NCI-H128 (cell line): ENCODE data around the gene LRRC3.

Source experiments
- DNase-seq: peaks from one replicate; lab custom pipeline; 2025; ENCODE audit not compliant: unreplicated experiment; lab: John Stamatoyannopoulos, UW

LRRC3 gene

DNA sequence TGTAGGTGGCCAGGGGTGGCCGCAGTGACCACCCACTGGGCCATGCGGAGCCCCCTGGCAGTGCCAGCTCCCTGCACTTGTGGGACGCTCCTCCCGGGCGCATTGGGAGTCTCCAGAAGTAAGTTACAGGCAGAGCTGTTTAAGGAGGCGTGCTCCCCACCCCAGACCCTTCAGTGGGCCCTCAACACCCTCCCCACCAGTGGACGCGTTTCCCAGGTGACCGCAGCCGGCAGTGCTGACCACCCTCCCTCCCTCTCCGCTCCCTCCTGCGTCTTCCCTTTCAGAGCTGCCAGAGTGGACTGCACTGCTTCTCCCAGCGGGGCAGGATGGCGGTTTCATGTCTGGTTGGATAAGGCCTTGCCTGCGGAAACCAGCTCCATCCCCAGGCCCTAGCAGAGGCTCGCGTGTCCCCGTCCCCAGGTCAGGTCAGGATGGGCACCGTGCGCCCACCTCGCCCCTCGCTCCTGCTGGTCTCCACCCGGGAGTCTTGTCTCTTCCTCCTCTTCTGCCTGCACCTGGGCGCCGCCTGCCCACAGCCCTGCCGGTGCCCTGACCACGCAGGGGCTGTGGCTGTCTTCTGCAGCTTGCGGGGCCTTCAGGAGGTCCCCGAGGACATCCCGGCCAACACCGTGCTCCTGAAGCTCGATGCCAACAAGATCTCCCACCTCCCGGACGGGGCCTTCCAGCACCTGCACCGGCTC lies 1.1 kb downstream of the LRRC3 start:
- no peak for DNase-seq

DNA sequence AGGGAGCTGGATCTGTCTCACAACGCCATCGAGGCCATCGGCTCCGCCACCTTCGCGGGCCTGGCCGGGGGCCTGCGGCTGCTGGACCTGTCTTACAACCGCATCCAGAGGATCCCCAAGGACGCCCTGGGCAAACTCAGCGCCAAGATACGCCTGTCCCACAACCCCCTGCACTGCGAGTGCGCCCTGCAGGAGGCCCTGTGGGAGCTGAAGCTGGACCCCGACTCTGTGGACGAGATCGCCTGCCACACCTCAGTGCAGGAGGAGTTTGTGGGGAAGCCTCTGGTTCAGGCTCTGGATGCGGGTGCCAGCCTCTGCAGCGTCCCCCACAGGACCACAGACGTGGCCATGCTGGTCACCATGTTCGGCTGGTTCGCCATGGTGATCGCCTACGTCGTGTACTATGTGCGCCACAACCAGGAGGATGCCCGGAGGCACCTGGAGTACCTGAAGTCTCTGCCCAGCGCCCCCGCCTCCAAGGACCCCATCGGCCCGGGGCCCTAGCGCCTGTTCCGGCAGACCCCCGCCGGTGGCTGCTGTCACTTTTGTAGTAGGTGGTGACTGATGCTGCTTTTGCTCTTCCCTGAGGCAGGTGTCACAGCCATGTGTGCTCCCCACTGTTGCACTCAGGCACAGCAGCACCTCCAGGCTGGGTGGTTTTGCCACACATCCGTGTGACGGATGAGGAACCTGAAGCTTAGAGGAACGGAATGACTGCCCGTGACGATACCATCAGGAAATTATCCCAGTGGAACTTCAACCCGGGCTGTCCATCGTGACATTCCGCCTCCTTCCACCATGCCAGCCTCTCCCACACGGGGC lies 1.8 kb downstream of the LRRC3 start:
- DNase-seq = no peak

DNA sequence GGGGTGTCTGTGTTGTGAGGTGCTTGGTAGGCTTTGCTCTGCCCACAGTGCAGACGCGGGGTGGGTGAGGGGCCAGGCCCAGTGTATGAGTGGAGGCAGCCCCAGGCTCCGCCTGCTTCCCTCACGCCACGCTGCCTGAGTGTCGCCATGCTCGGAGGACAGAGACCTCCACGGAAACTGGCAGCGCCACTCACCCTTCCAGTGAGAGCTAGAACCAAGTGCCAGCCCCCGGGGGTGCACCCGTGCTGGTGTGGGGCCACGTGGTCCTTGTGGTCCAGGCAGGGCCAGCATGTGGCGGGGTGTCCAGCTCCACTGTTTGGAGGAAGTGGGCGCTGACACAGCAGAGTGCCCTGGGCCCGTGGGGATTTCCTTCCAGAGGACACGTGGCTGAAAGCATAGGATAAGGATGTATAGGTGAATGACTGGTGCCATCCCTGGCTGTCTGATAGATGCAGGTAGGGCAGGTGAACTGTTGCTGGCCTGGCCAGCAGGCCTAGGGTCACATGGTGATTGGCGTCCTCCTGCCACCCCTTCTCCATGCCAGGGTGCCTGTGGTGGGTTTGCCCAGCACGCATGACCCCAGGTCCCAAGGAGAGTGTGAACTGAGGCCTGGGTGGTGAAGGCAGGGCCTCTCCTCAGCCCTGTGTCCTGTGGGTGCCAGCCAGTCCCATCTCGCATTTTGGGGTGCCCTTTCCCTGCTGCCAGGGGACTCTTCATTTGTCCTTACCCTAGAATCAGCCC lies 3.8 kb downstream of the LRRC3 start:
- no peak for DNase-seq

DNA sequence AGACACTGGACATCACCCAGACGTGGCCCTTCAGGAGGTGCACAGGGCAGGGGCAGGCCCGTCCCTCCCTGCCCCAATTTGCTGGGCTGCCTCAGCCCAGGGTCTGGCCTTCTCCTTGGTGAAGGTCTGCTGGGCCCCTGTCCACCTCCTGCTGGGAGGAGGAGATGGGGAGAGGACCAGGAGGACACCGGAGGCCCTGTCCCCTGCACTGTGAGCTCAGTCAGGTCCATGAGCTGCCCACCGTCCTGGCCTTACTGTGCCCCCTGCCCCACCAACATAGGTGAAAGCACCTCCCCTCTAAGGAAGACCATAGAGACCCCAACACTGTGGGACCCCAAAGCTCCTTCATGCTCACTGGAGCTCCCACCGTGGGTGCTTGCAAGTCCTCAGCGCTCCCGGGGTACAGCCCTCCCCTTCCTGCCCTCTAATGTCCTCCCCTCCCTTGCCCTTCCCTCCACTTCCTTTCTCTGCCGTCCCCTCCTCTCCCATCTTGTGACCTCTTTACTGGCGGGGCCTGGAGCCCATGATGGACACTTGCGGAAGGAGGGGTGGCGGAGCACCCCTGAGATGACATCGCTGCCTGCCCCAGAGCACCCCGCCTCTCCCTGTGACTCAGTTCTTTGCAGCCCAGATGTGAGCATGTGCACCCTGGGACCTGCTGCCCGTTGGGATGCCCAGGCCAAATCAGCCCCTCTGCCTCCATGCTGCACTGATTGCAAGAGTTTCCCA lies 4.6 kb downstream of the LRRC3 start:
- DNase-seq = no peak

DNA sequence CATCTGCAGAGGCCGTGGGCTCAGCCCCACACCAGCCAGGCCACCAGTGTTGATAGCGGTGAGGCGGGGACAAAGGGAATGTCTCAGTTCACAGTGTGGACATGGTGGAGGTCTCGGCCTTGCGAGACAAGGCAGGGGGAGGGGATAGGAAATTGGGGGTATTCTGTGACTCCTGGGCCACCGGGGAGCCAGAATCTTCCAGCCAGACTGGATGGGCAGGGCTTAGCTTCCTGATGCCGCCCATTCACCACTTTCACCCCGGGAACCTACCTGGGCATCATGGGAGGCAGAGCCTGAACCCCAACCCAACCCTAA lies 5.1 kb downstream of the LRRC3 start:
- no peak for DNase-seq

DNA sequence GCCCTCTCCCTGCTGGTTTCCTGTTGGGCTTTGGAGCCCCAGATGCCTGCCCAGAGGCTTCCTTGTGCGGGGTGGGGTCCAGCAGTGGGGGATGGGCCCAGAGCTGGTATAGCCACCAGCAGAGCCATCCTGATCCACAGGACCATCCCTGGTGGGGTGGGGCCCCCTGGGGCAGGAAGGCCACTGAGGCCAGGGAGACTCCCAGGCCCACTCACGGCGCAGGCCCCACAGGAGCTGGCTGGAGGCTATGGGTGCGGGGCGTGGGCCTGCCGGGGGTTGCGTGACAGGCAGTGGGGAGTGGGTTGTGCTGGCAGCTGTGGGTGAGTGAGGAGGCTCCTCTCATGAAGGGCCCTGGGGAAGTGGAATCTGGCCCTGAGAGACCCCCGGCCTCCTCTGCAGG lies 5.7 kb downstream of the LRRC3 start:
- no peak for DNase-seq

DNA sequence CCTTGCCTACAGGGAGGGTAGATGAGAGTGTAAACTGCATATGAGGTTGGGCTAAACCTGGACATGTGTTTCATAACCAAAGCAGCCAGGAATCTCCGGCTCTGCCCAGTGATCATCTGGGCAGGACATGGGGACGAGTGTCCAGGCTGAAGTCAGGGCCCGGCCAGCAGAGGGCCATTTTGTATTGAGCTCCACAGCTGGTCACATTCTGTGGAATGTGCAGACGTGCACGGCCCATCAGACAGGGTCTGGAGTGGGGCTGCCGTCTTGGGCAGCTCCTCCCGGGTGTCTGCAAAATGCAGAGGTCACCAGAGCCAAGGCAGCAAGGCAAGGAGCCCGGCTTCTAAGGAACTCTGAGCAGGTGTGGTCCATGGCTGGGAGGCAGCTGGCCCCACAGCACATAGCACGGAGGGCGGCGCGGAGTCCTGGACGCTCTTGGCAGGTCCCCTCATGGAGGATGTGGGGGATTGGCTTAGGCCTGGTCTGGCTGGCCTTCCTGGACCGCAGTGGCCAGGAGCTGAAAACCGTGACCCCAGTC lies 6.2 kb downstream of the LRRC3 start:
- DNase-seq = no peak

DNA sequence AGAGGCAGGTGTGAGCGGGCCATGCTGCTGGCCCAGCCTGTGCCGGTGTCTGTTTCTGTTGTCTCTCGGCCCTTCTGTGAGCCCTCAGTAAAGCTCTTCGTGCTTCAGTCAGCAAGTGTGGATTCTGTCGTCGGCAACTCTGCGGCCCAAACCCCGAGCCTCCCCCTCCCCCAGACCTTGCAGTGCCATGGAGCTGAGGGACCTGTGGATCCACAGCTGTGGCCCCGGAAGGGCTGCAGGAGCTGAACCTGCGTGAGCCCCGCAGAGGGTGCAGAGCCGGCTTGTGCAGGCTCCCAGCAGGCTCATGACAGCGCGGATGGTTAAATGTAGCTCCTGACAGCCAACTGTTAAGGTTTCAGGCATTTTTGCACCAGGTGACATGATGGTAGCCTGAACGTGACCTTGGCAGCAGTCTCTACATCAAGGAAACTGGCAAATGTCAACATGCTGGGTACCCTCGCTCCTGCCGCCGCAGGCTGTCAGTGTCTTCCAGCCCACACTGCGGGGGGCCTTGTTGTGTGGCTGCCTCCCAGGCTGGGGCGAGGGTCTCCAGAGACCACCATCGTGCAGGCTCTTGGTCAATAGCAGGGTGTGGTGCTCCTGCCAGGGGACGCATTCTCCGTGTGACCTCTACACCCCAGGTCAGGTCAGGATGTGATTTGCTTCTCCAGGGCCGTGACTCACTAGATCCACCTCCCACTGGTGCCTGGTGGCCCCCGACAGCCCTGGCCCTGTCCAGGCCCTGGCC lies 7.0 kb downstream of the LRRC3 start:
- DNase-seq = no peak

DNA sequence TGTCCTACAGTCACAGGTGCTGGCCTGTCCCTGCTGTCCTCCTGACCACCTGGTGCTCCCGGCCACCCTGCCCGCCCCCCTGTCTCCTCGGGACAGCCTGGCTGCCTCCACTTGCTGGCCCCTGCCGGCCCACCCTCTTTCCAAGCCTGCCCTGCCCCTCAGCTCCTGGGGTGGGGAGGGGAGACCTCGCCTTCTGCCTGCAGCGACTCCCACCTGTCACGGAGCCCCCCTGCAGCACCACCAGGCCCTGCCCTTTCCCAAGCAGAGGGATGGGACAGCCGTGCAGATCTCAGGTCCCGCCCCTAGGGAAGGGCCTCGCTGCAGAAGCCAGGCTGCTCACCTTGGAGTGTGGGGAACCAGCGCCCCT lies 7.5 kb downstream of the LRRC3 start:
- no peak for DNase-seq

DNA sequence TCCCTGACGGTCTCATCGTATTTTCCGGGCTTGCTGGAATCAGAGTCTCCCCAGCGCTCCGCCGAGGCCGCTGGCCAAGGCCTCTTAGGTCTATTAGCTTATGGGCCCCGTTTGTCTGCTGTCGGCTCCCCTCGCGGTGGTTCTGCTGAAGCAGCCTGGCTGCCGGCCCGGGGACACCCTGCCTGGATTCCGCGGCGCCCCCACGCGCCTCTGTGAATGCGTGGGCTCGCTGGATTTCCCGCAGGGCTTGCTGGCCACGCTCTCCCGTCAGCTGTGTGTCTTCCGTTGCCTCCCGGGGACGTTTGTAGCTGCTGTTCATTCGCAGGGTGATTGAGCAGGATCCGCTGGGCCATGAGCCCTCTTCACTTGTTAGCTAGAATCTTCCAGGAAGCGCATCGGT lies 8.4 kb downstream of the LRRC3 start:
- no peak for DNase-seq

DNA sequence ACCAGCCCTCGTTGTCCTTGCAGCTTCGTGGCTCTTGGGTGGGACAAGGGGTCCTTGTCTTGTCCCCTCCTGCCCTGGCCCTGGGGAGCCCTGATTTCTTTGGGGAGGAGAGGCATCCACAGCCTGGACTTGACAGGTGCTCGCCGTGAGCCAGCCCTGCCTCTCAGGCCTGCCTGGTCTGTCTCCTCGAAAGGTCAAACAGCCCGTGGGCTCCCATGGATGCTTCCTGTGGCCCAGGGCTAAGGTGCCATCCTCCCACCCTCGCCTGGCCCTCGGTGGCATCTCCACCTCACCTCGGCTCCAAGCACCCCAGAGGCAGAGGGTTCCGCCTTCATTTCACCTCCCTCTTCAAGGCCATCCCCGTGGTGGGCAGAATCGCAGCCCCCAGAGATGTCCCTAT lies 9.0 kb downstream of the LRRC3 start:
- no peak for DNase-seq

DNA sequence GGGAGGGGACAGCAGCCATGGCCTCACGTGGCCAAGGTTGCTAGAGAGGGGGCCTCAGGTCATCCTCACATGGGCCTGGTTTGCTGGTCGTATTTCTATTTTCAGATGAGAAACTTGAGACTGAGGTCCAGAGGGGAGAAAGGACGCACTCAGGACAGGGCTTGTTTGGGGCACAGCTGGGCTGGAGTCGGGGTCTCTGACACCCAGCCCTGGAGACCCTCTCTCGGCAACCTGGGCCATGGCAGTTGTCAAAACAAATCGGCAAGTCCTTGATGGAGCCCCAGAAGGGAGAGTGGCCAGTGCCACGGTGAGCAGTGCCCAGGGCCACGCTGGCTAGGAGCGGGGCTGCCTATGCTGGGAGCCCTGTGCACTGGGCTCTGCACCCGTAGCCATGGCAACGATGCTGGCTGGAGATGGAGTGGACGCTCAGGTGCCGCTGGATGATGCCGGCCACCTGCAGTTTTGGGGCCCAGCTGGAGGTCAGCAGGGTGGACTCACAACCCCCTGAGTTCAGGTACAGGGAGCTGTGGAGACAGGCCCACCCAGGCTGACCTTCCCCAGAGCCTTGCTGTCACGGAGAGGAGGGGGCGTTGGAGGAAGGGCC lies 11.1 kb downstream of the LRRC3 start:
- DNase-seq = no peak

DNA sequence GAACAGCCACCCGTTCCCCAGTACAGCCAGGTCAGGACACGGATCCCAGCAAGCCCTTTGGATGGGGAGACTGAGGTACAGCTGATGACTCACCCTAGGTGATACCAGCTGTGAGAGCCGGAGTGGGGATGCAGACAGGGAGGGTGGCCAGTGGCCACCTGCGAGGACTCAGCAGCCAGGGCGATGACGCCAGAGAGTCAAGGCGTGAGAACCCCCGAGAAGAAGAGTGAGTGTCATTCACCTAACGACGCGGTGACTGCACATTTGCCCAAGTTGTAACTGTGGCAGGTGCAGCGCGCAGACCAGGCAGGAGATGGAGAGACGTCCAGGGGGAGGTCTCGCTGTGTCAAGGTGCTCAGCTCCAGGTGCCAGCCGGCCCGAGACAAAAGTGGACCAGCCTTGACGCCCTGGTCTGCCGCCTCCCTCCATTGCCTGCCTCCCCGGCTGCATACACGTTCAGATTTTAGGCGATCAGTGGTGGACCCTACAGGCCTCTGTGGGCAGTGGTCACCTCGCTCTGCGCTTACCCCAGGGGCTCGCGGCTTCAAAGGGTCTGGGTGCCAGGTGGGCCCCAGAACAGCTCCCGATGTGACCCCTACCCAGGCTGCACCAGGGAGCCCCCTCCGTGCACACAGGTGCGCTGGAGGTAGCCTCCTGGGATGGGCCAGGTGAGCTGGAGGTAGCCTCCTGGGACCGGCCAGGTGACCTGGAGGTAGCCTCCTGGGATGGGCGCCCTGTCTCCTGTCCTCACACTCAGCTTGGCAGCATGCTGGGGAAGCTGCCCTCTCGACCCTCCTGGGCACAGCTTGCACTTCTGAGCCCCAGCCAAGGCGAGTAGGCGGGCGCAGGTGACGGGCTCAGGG lies 11.9 kb downstream of the LRRC3 start:
- no peak for DNase-seq

DNA sequence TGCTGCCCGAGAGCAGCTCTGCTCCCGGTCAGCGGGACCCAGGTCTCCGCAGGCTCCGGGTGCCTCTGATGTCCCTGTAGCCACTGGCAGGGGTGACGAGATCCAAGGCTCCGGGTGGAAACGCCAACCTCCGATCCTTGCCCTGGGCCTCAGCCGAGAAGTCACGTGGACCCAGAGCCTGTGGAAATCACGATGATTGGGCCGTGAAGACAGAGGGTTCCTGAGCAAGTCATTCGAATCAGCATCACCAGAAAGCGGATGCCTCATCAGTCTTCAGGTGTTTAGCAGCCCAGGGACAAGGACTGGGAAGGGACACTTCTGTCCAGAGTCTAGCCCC lies 12.5 kb downstream of the LRRC3 start:
- DNase-seq = no peak

DNA sequence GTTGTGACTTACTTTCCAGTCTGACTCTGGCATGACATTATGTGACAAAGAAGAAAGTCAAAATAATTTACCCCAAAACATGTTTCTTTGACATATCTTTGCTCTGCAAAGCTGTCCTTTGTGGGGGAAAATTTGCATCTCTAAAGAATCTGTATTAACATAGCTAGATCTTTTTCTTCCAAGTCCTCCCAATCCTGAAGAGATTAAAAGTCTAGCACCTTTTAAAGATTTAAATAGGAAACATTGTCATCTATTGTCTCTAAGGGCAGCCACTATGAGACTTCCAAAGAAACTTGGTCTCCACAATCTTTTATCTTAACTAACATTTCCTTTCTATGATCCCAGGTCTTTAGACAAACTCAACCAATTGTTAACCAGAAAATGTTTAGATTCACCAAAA lies 16.0 kb downstream of the LRRC3 start:
- DNase-seq = no peak

DNA sequence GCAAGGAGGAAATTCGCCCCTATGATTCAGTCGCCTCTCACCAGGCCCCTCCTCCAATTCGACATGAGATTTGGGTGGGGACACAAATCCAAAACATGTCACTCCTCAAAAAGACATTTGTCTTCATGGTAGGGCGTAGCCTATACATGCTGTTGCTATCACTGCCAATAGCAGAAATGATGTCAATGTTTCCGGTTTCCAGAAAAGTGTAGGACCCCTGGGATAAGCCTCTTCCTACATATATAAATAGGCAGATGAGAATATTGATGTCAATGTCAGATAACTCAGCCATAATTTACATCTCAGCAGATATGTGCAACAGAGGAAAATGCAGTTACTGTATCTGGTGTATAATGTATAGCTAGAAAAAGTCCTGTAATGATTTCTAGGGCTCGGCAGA lies 16.7 kb downstream of the LRRC3 start:
- no peak for DNase-seq

DNA sequence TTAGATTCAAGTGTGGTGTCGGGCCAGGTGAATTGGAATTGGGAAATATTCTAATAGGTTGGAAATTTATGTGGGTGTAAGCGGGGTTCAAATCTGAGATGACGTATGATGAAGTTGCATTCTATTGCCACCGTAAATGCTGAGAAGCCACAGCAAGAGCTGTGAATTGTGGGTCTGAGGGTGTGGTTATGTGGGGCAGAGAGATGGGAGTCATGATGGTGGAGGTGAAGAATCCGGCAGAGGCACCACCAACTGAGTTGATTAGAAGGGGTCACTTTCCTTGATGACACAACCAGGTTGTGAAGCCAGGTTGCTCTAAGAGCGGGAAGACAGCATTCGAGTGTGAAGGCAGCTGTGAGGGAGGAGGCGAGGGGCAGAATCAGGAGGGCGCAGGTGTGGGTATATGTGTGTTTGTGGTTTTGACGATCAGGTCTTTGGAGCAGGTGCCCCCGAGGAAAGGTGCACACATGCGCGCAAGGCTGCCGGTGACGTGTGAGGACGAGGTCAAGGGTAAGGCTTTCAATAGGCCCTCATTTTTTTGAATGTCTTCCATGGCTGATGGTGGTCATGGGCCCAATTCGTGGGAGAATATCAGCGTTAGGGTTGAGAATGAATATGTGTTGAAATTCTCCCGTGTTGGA lies 18.7 kb downstream of the LRRC3 start:
- no peak for DNase-seq

DNA sequence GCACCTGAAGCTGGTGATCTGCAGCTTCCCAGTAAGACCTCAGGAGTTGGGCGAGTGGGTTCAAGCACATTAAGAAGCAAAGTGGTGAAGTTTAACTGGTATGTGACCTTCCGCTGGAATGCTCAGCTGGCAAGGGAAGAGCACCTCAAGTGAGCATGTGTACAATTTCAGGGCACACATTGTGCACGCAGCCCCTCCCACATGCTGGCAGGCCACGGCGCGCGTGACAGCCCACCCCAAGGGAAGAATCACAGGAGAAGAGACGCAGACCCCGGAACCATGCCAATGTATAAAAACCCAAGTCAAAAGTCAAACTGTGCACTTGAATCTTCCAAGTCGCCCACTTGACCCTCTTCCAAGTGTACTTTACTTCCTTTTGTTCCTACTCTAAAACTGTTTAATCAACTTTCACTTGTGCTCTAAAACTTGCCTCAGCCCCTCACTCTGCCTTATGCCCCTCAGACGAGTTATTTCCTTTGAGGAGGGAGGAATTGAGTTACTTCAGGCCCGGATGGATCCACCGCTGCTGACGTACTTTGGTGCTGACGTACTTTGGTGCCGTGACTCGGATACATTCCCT lies 20.0 kb downstream of the LRRC3 start:
- DNase-seq = no peak

DNA sequence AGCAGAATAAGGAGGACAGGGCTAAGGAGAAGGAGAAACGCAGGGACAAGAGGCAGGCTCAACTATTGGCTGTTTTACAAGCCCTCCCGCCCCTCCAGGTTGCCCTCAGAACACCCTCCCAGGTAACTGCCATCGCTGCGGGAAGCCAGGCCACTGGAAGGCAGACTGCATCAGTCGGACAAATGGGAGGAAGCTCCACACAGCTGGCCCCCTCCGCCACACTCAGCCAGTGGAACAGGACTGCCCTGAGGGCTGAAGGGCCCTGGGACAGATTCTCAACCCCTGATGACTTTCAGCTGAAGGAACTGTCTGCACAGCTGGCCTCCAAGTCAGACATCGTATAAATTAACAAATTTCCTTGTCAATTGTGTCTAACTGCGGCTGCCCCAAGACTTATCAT lies 21.8 kb downstream of the LRRC3 start:
- no peak for DNase-seq
